K562 (cell line): ENCODE results near the gene SMG1. TPM values are rescaled to one million over a fixed set of nuclear protein-coding genes. Genes with fewer than 3 reads are reported as not detected.

ENCODE experiments used
- ATAC-seq: fragments of 200-7000 bp; cut with Tn5 transposase; 3 replicates; pipeline ENCODE4 v1.9.1; 2020; ENCODE audit warnings: moderate library complexity
- BruUV-seq: library from RNA; stranded (reverse); fragments of 400-500 nt; replicated peaks from 2 replicates; lab custom pipeline; 2021; lab: Mats Ljungman, UMichigan
- CTCF ChIA-PET: fragments of 300-600 bp; formaldehyde crosslinking; extraction: SDS; loops from one replicate; lab custom pipeline; 2021; ENCODE audit warnings: low intra/inter-chr PET ratio; lab: Yijun Ruan, JAX
- POLR2A ChIA-PET: fragments of 300-600, 350-650 bp; sonication (Branson Sonifier 250); formaldehyde crosslinking; extraction: SDS; loops from one replicate; lab custom pipeline; 2021; ENCODE audit warnings: antibody characterized with exemption, inconsistent platforms; lab: Yijun Ruan, JAX
- DNase-seq, 4 experiments: peaks; one replicate each; pipeline versions ENCODE4 v3.0.0 to v3.0.0-alpha.2; 2011 to 2018; ENCODE audit warnings: low spot score in 3 of 4, mixed read lengths in 3 of 4; ENCODE audit errors: extremely low read depth in 1 of 4
- FAIRE-seq: peaks from 2 replicates; lab custom pipeline; 2011; peaks lifted over from hg19 to GRCh38; lab: Jason Lieb, UNC
- H2AFZ ChIP-seq: 2 replicates; pipeline ENCODE4 v1.6.0; 2011; ENCODE audit warnings: low read depth, low read length, control low read depth, inconsistent platforms
- H3K27ac ChIP-seq: fragments of 200-600 bp; 3 replicates; pipeline ENCODE4 v1.8.0; 2011; ENCODE audit warnings: low read depth, mild to moderate bottlenecking, control low read depth, inconsistent platforms, low read length, moderate library complexity, mixed read lengths; ENCODE audit errors: extremely low read depth
- H3K27me3 ChIP-seq, 2 experiments: fragments of 300-600 bp in 1 of 2; 2 replicates in 1 of 2; 3 replicates in 1 of 2; pipeline versions ENCODE4 v1.6.0 to v1.8.0; 2011; ENCODE audit warnings: inconsistent platforms in 2 of 2, low read length in 2 of 2, mild to moderate bottlenecking in 1 of 2, mixed read lengths in 1 of 2, moderate library complexity in 1 of 2; ENCODE audit not compliant: control insufficient read depth in 2 of 2, insufficient read depth in 2 of 2
- H3K36me3 ChIP-seq: fragments of 300-600 bp; 3 replicates; pipeline ENCODE4 v1.8.0; 2011; ENCODE audit warnings: mild to moderate bottlenecking, low read length, inconsistent platforms; ENCODE audit not compliant: control insufficient read depth, insufficient read depth
- H3K4me1 ChIP-seq, 2 experiments: fragments of 200-600 bp in 1 of 2; replicated peaks in 1 of 2; 2 replicates in 1 of 2; 3 replicates in 1 of 2; pipeline versions ENCODE4 v1.5.1 to v1.8.0; 2011; ENCODE audit warnings: inconsistent platforms in 2 of 2, low read length in 2 of 2, mild to moderate bottlenecking in 1 of 2, mixed read lengths in 1 of 2, moderate library complexity in 1 of 2; ENCODE audit not compliant: control insufficient read depth in 2 of 2, insufficient read depth in 2 of 2
- H3K4me2 ChIP-seq: 2 replicates; pipeline ENCODE4 v1.6.1; 2011; ENCODE audit warnings: low read length, control low read depth, inconsistent platforms, mixed read lengths; ENCODE audit not compliant: insufficient read depth
- H3K4me3 ChIP-seq: fragments of 200-600 bp; sonication (generic), shearing (Covaris generic); 2 replicates; pipeline ENCODE4 v1.5.1; 2016; ENCODE audit warnings: control low read depth, inconsistent platforms
- H3K79me2 ChIP-seq: fragments of 200-600 bp; 3 replicates; pipeline ENCODE4 v1.8.0; 2011; ENCODE audit warnings: low read length, inconsistent platforms; ENCODE audit not compliant: control insufficient read depth, insufficient read depth
- H3K9ac ChIP-seq, 2 experiments: 2 replicates each; pipeline versions ENCODE4 v1.6.0 to v1.6.1; 2011; ENCODE audit warnings: low read depth in 2 of 2, low read length in 2 of 2, control low read depth in 1 of 2, inconsistent platforms in 1 of 2, mild to moderate bottlenecking in 1 of 2, mixed read lengths in 1 of 2; ENCODE audit not compliant: insufficient read depth in 1 of 2
- H3K9me1 ChIP-seq: one replicate; pipeline ENCODE4 v1.6.0; 2011; ENCODE audit warnings: inconsistent platforms, mild to moderate bottlenecking, low read length, moderate library complexity; ENCODE audit not compliant: control insufficient read depth, insufficient read depth
- H3K9me3 ChIP-seq: replicated peaks from 2 replicates; pipeline ENCODE4 v1.5.1; 2011; ENCODE audit warnings: low read depth, low read length, inconsistent platforms; ENCODE audit not compliant: control insufficient read depth, insufficient read depth
- H4K20me1 ChIP-seq: replicated peaks from 2 replicates; pipeline ENCODE4 v1.6.1; 2011; ENCODE audit warnings: low read length, inconsistent platforms, mixed read lengths; ENCODE audit not compliant: control insufficient read depth, insufficient read depth
- BDP1 ChIP-seq: IDR thresholded peaks from 3 replicates; pipeline ENCODE4 v1.6.1; 2011; ENCODE audit not compliant: insufficient read length, insufficient read depth
- BRF1 ChIP-seq: IDR thresholded peaks from 3 replicates; pipeline ENCODE4 v1.6.1; 2011; ENCODE audit warnings: borderline replicate concordance, mild to moderate bottlenecking; ENCODE audit not compliant: insufficient read length; ENCODE audit errors: extremely low read depth
- CHCHD3 ChIP-seq: fragments of 250-450 bp; sonication (Bioruptor Pico); IDR thresholded peaks from 2 replicates; pipeline ENCODE4 v2.1.2; 2022; ENCODE audit warnings: mild to moderate bottlenecking
- DNMT1 ChIP-seq: fragments of 450-650 bp; IDR thresholded peaks from 2 replicates; pipeline ENCODE4 v1.6.1; 2016; ENCODE audit warnings: antibody characterized with exemption, mild to moderate bottlenecking
- HLTF ChIP-seq: fragments of 450-650 bp; IDR thresholded peaks from 2 replicates; pipeline ENCODE4 v1.6.1; 2016
- KLF6 ChIP-seq: fragments of 250-450 bp; sonication (Bioruptor Pico); IDR thresholded peaks from 2 replicates; pipeline ENCODE4 v1.4.0; 2020; ENCODE audit warnings: mild to moderate bottlenecking, moderate library complexity, borderline replicate concordance
- LEF1 ChIP-seq: fragments of 450-650 bp; IDR thresholded peaks from 2 replicates; pipeline ENCODE4 v1.6.1; 2016; ENCODE audit warnings: mild to moderate bottlenecking
- MAZ ChIP-seq, 2 experiments: fragments of 450-650 bp in 1 of 2; sonication (generic) in 1 of 2; formaldehyde crosslinking; IDR thresholded peaks in 1 of 2; conservative IDR thresholded peaks in 1 of 2; 2 replicates each; pipeline versions ENCODE4 v1.4.0 to v1.5.0; 2020; ENCODE audit warnings: mild to moderate bottlenecking in 1 of 2, missing genetic modification reagents in 1 of 2
- RBFOX2 ChIP-seq: fragments of 200-400 bp; formaldehyde crosslinking; IDR thresholded peaks from 2 replicates; pipeline ENCODE4 v1.6.1; 2017; ENCODE audit warnings: low read depth, mild to moderate bottlenecking, low read length, moderate library complexity
- RBM15 ChIP-seq: fragments of 200-400 bp; formaldehyde crosslinking; IDR thresholded peaks from 2 replicates; pipeline ENCODE4 v1.6.1; 2018; ENCODE audit warnings: mild to moderate bottlenecking, low read length, moderate library complexity; ENCODE audit not compliant: insufficient read depth
- SMAD2 ChIP-seq: fragments of 150-350 bp; IDR thresholded peaks from 2 replicates; pipeline ENCODE4 v1.6.1; 2014; ENCODE audit warnings: low read depth, mild to moderate bottlenecking, low read length
- TAF9B ChIP-seq: fragments of 450-650 bp; IDR thresholded peaks from 2 replicates; pipeline ENCODE4 v1.6.1; 2018; ENCODE audit warnings: mild to moderate bottlenecking; ENCODE audit not compliant: partially characterized antibody
- ZFP91 ChIP-seq: sonication (generic); formaldehyde crosslinking; IDR thresholded peaks from 2 replicates; pipeline ENCODE4 v1.8.0; 2022; ENCODE audit warnings: mild to moderate bottlenecking, missing genetic modification reagents
- ZNF217 ChIP-seq: sonication (generic); formaldehyde crosslinking; IDR thresholded peaks from 2 replicates; pipeline ENCODE4 v1.8.0; 2022; ENCODE audit warnings: mild to moderate bottlenecking, missing genetic modification reagents
- ZNF436 ChIP-seq: fragments of 250-450, 450-650 bp; sonication (Bioruptor Pico); formaldehyde crosslinking; IDR thresholded peaks from 2 replicates; pipeline ENCODE4 v1.7.0; 2020; ENCODE audit warnings: mild to moderate bottlenecking
- ZSCAN29 ChIP-seq: fragments of 450-650 bp; IDR thresholded peaks from 2 replicates; pipeline ENCODE4 v1.6.1; 2017
- ZZZ3 ChIP-seq: fragments of 450-650 bp; IDR thresholded peaks from 2 replicates; pipeline ENCODE4 v1.6.1; 2016; ENCODE audit warnings: antibody characterized with exemption, mild to moderate bottlenecking, moderate library complexity
- WGBS: fragments of 100-300 bp; shearing (Covaris generic); methylation state at CpG from one replicate; pipeline ENCODE4 v1.1.6; 2016; ENCODE audit warnings: low coverage, mixed read lengths; ENCODE audit not compliant: insufficient coverage; ENCODE audit errors: missing lambda C conversion rate; 5-methylcytosine and 5-hydroxymethylcytosine counted together
- in situ Hi-C: fragments of 300-500 bp; cut with MboI; formaldehyde crosslinking; loops from 4 replicates; pipeline ENCODE4 v1.15.0; 2018; ENCODE audit warnings: inconsistent platforms, mixed read lengths
- intact Hi-C: fragments of 100-400 bp; cut with micrococcal nuclease; formaldehyde crosslinking; loops from 2 replicates; pipeline ENCODE4 v1.14.2; 2022
- polyA plus RNA-seq, 8 experiments: library from polyadenylated mRNA; depleted of rRNA in 4 of 8; stranded (reverse) in 5 of 8; unstranded in 3 of 8; fragments of >200 nt; fragmentation: Nextera tagmentation in 2 of 8; fragmentation: Illumina TruSeq in 1 of 8; extraction: Ambion mirVana in 2 of 8; extraction: Trizol in 1 of 8; gene quantifications; 2 replicates each; pipeline versions ENCODE4 v1.2.1 to v1.2.3, GENCODE V29; 2011 to 2014; ENCODE audit warnings: inconsistent platforms in 1 of 8, missing spikeins in 1 of 8
- total RNA-seq, 7 experiments: library from RNA; depleted of rRNA in 6 of 7; stranded (reverse); fragments of >200 nt in 6 of 7; fragmentation: Illumina TruSeq in 2 of 7; extraction: Trizol in 2 of 7; gene quantifications; 2 replicates each; pipeline versions ENCODE4 v1.2.1 to v1.2.3, GENCODE V29; 2011 to 2021; ENCODE audit warnings: low replicate concordance in 1 of 7

The SMG1 gene
- total and polyA plus RNA-seq, 9 of the 15 experiments (the other 6 are each of a cell fraction or from before 2014, with no cell fraction given): 3.4 to 54.8 (median 32.0) TPM

DNA sequence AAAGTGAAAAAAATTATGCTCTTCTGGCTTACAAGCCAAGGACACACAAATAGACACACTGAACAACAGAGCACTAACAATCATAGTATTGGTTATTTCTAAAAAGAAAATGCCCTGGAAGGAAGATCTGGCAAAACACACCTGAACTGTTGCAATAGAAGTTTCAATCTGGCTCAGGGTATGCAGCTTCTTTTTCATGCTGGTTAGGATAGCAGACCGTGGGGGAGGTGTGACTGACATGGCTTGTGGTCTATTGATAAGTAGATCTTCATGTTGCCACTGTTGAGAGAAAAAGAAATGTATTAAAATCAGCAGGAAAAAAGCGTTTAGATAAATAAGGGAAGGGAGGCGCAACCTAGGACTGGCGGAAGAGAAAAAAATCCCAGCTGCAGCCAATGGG lies 98.3 kb downstream of the SMG1 start:
- CTCF ChIA-PET: no interaction called here
- Histone ChIP-seq H3K4me2 (no peak overlapping the region), H3K27me3 (no peaks in the 10 kb centered on the region), H3K27ac (no peak overlapping the region), H3K9me3 (no peaks in the 10 kb centered on the region), H4K20me1 (no peaks in the 10 kb centered on the region), H3K4me1 (no peaks in the 10 kb centered on the region), H2AFZ (no peak overlapping the region), H3K9ac (no peak overlapping the region), H3K36me3 (peaks cover 52% of the 10 kb centered on the region), H3K9me1 (no peaks in the 10 kb centered on the region), H3K79me2 (no peaks in the 10 kb centered on the region), H3K4me3 (no peak overlapping the region)
- POLR2A ChIA-PET: interaction anchor here (1.0 to 1.3 kb wide), 2 partner anchors 9 to 24 kb away, joined by 3 read pairs; no protein-coding TSS in a partner anchor
- FAIRE-seq (no peak), ATAC-seq (no peak), DNase-seq (peak in 2 of 4 experiments; percentile 24 to 28)
- TF ChIP-seq CHCHD3 (CRISPR knock-in tag): no peak
- no peak for TF ChIP-seq TAF9B
- TF ChIP-seq BRF1: no peak
- no peak for TF ChIP-seq KLF6 (CRISPR knock-in tag)
- TF ChIP-seq ZZZ3: 0 out of 2 replicates have a peak, but pooled peaks have one; percentile 28
- intact Hi-C loops: no loop called here
- in situ Hi-C loops: no loop called here
- 82% methylated on average over 4 of the region's 4 CpGs for WGBS
- no TSS peak for BruUV-seq

DNA sequence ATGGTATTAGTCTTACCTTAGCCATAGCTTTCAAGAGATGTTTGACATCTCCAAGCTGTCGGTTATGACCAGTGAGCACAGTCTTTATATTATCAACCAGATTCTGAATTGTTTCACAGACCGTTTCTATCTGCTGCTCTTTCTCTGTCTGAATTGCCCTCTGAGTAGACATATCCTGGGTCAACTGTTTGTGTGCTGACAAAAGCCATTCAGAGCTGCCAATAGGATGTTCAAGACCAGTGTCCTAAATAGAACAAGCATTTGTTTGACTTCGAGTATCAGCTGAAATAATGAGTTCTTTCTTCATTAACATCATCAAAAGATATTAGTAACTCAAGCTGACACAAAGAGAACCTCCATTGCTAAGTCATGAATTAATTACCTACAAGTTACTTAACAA lies 109.9 kb downstream of the SMG1 start:
- H3K27ac ChIP-seq: no peak overlapping the region
- intact Hi-C loops: no loop called here
- WGBS: 82% methylated on average over 3 of the region's 3 CpGs
- no peak overlapping the region for H3K4me3 ChIP-seq
- in situ Hi-C loops: no loop called here
- DNase-seq: no peak
- no peaks in the 10 kb centered on the region for H3K4me1 ChIP-seq
- no TSS peak for BruUV-seq
- H2AFZ ChIP-seq: no peak overlapping the region
- no peaks in the 10 kb centered on the region for H4K20me1 ChIP-seq
- POLR2A ChIA-PET: interaction anchor here (1.6 to 5.6 kb wide), 2 partner anchors 13 to 15 kb away, joined by 4 to 30 read pairs; partner anchors contain the start of gene ARL6IP1
- no peaks in the 10 kb centered on the region for H3K9me3 ChIP-seq
- H3K9me1 ChIP-seq: no peaks in the 10 kb centered on the region
- H3K9ac ChIP-seq: no peak overlapping the region
- ATAC-seq: no peak
- peaks cover 83% of the 10 kb centered on the region for H3K36me3 ChIP-seq
- no peaks in the 10 kb centered on the region for H3K27me3 ChIP-seq
- no peaks in the 10 kb centered on the region for H3K79me2 ChIP-seq
- H3K4me2 ChIP-seq: no peak overlapping the region
- no peak for FAIRE-seq
- CTCF ChIA-PET: no interaction called here
- TF ChIP-seq BDP1 (no peak), RBM15 (no peak), ZNF436 (CRISPR knock-in tag) (no peak), ZSCAN29 (no peak), ZNF217 (CRISPR knock-in tag) (no peak), LEF1 (no peak), MAZ (CRISPR knock-in tag; conservative IDR thresholded peaks at IDR 0.05 in 1 of 2, IDR thresholded peaks at IDR 0.05 in 1 of 2) (no peak), DNMT1 (no peak), SMAD2 (no peak), ZFP91 (CRISPR knock-in tag) (no peak), RBFOX2 (no peak), HLTF (no peak)
